ENCODE data around the gene IFI35. TPM values are rescaled to one million over a fixed set of nuclear protein-coding genes. Genes with fewer than 3 reads are reported as not detected.

Gene IFI35
- total and polyA plus RNA-seq, 2 of the 8 experiments (the other 6 are each of a cell fraction or from before 2014, with no cell fraction given) = 2.5 to 4.7 TPM

- no peak for TF ChIP-seq RFX5 (IDR thresholded peaks at IDR 0.05; ENCODE audit: borderline replicate concordance, low read depth, low read length)
- no peak for TF ChIP-seq KDM4A (IDR thresholded peaks at IDR 0.05; ENCODE audit: low read depth, low read length, severe bottlenecking)
- no peak for TF ChIP-seq YY1 (IDR thresholded peaks at IDR 0.05; ENCODE audit: low read depth, low read length)
- no peak for TF ChIP-seq BACH1 (IDR thresholded peaks at IDR 0.05; ENCODE audit: low read length)
- no peak for TF ChIP-seq SP4 (IDR thresholded peaks at IDR 0.05; ENCODE audit: low read length)
- TF ChIP-seq JUN (IDR thresholded peaks at IDR 0.05; ENCODE audit: low read depth, low read length) = no peak
- TF ChIP-seq RBBP5 (IDR thresholded peaks at IDR 0.05; ENCODE audit: borderline replicate concordance, low read depth, low read length) = no peak
- no peak for TF ChIP-seq TAF7 (optimal IDR thresholded peaks at IDR 0.05; ENCODE audit: borderline replicate concordance, low read depth, low read length)
- no peak for TF ChIP-seq JUND (IDR thresholded peaks at IDR 0.05; ENCODE audit: low read length)
- no peak for TF ChIP-seq SP1 (IDR thresholded peaks at IDR 0.05; ENCODE audit: low read depth, low read length)
These were observed 5.3 kb downstream of the IFI35 start (continued) for GRCh38 chr17:43011728-43012472.

Data from H1 (cell line).